ENCODE data around the gene ZDHHC8. TPM values are rescaled to one million over a fixed set of nuclear protein-coding genes. Genes with fewer than 3 reads are reported as not detected.

ZDHHC8 gene
- total RNA-seq, 1 donor from 2014 or later: 88.0 TPM

DNA sequence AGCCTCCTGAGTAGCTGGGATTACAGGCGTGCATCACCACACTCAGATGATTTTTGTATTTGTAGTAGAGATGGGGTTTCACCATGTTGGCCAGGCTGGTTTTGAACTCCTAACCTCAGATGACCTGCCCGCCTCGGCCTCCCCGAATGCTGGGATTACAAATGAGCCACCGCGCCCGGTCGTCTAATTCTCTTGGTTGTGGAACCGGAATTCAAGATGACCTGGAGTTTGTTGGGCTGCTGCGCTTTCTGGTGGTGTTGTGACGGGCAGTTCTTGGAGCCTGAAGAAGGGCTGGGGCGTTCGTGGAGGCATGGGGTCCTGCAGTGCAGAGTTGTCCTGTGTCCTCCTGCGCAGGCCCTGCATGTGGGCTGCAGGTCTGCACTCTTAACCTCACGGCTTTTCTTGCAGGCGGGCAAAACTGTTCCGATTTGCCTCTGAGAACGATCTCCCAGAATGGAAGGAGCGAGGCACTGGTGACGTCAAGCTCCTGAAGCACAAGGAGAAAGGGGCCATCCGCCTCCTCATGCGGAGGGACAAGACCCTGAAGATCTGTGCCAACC lies 9.7 kb upstream of the ZDHHC8 start:
- H3K27me3 ChIP-seq: no peaks in the 10 kb centered on the region
- ATAC-seq (no peak), DNase-seq (no peak)
- no peak overlapping the region for H3K27ac ChIP-seq
- H3K4me1 ChIP-seq: peaks cover 15% of the 10 kb centered on the region
- no peak overlapping the region for H3K4me3 ChIP-seq
- TF ChIP-seq, protein P1, sequence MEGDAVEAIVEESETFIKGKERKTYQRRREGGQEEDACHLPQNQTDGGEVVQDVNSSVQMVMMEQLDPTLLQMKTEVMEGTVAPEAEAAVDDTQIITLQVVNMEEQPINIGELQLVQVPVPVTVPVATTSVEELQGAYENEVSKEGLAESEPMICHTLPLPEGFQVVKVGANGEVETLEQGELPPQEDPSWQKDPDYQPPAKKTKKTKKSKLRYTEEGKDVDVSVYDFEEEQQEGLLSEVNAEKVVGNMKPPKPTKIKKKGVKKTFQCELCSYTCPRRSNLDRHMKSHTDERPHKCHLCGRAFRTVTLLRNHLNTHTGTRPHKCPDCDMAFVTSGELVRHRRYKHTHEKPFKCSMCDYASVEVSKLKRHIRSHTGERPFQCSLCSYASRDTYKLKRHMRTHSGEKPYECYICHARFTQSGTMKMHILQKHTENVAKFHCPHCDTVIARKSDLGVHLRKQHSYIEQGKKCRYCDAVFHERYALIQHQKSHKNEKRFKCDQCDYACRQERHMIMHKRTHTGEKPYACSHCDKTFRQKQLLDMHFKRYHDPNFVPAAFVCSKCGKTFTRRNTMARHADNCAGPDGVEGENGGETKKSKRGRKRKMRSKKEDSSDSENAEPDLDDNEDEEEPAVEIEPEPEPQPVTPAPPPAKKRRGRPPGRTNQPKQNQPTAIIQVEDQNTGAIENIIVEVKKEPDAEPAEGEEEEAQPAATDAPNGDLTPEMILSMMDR (IDR thresholded peaks at IDR 0.05): no peak
- intact Hi-C loops (cut with DNase I): no loop called here
- no peaks in the 10 kb centered on the region for H3K9me3 ChIP-seq
- H3K36me3 ChIP-seq: peaks cover 58% of the 10 kb centered on the region

DNA sequence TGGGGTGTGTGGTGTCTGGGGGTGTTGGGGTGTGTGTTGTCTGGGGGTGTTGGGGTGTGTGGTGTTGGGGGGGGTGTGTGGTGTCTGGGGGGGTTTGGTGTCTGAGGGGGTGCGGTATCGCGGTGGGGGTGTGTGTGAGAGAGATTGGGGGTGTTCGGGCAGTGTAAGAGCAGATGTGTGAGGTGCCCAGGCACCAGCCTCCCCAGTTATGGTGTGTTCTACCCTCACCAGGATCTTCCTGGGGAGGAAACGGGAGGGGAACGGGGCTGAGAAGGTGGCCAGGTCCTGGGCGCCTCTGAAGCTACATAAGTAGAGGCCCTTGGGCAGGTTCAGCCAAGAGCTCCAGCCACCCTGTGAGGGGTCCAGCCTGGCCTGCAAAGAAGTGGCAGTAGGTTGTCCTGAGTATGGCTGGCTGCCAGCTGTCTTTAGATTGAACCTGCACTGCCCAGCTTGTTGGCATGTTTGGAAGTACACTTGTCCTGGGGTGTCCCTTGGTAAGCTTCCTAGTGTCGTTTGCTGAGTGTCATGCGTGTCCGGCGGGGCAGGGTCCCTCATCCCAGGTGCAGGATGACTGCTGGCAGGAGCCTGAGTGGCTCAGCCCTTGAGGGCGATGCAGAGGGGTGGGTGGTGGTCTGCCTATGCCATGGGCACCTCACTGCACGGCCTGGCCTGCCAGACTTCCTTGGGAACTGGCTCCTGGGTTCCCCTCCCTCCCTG lies 8.1 kb upstream of the ZDHHC8 start:
- Histone ChIP-seq H3K27me3 (no peaks in the 10 kb centered on the region), H3K27ac (no peak overlapping the region), H3K4me1 (peaks cover 10% of the 10 kb centered on the region), H3K36me3 (peaks cover 61% of the 10 kb centered on the region), H3K4me3 (no peak overlapping the region), H3K9me3 (no peaks in the 10 kb centered on the region)
- intact Hi-C loops (cut with DNase I): no loop called here
- TF ChIP-seq, protein P1 (IDR thresholded peaks at IDR 0.05): no peak
- no peak for ATAC-seq
- DNase-seq: no peak

DNA sequence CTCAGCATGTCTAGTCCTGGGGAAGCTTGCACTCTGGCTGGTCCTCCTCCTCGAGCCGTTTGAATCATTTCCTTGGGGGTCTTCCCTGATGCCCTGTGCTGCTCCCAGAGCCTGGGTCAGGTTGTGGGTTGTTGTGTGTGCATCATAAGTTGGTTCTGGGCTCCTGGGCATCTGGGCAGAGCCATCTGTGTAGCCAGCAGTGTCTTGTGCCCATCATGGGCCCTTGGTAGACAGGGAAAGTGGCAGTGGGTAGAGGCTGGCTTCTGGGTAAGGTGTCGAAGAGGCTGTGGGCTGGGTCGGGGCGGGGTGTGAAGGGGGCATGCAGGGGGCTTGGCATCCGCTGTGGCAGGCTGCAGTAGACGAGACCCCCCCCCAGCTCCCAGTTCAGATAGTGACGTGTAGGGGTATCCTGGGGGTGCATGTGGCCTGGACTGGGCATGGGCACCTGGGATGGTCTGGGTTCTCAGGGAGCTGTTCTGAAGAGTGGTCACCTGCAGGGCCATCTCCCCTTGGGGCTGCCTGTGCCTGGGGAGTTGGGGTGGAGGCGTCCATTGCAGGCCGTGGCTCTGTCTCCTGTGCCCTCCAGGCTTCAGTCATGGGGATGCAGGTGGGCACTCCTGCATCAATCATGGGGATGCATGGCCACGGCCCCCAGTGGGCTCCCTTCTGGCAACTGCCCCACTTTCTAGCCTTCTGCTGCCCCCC lies 7.4 kb upstream of the ZDHHC8 start:
- H3K4me3 ChIP-seq: no peak overlapping the region
- peaks cover 57% of the 10 kb centered on the region for H3K36me3 ChIP-seq
- TF ChIP-seq, protein P1 (IDR thresholded peaks at IDR 0.05): no peak
- peaks cover 3% of the 10 kb centered on the region for H3K4me1 ChIP-seq
- H3K27me3 ChIP-seq: no peaks in the 10 kb centered on the region
- DNase-seq: no peak
- no peak for ATAC-seq
- no peaks in the 10 kb centered on the region for H3K9me3 ChIP-seq
- H3K27ac ChIP-seq: no peak overlapping the region
- intact Hi-C loops (cut with DNase I): no loop called here

DNA sequence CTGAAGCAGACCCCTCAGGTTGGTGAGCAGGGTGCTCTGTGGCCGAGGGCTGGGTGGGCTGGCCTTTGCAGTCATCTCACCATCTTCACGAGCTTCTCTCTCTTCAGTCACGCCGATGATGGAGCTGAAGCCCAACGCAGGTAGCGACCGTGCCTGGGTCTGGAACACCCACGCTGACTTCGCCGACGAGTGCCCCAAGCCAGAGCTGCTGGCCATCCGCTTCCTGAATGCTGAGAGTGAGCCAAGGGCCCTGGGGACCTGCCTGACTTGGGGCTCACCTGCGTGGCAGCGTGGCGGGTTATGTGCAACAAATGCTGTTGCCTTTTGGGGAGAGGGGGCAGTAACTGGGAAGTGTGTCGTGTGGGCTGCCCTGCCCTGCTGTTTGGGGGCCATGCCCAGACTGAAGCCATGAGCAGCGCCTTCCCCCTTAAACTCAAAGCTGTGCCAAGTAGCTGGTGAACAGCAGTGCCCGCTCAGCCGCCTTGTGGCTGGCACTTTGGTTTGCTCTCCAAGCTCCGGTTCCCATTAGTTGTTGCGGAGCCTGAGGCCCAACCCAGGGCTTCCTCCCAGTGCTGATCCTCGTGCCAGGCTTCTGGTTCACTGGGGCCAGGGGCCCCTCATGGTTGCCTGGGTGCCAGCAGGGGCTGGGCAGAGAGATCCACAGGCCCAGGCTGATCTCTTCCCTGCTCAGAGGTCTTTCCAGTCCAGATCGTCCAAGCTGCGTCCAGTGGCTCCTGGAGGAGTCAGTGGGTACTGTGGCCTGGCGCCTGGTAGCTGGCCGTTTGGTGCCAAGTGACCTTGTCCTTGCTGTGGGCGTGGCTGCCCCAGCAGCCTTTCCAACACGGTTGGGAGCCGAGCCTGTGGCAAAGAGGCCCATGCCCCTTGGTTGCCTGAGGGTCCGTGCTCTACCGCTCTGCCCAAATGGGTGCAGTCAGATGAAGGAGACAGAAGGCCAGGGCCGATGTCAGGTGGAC lies 6.1 kb upstream of the ZDHHC8 start:
- Histone ChIP-seq H3K4me3 (no peak overlapping the region), H3K4me1 (no peaks in the 10 kb centered on the region), H3K9me3 (no peaks in the 10 kb centered on the region), H3K36me3 (peaks cover 44% of the 10 kb centered on the region), H3K27me3 (no peaks in the 10 kb centered on the region), H3K27ac (no peak overlapping the region)
- TF ChIP-seq, protein P1 (IDR thresholded peaks at IDR 0.05): no peak
- intact Hi-C loops (cut with DNase I): no loop called here
- ATAC-seq: no peak
- no peak for DNase-seq

DNA sequence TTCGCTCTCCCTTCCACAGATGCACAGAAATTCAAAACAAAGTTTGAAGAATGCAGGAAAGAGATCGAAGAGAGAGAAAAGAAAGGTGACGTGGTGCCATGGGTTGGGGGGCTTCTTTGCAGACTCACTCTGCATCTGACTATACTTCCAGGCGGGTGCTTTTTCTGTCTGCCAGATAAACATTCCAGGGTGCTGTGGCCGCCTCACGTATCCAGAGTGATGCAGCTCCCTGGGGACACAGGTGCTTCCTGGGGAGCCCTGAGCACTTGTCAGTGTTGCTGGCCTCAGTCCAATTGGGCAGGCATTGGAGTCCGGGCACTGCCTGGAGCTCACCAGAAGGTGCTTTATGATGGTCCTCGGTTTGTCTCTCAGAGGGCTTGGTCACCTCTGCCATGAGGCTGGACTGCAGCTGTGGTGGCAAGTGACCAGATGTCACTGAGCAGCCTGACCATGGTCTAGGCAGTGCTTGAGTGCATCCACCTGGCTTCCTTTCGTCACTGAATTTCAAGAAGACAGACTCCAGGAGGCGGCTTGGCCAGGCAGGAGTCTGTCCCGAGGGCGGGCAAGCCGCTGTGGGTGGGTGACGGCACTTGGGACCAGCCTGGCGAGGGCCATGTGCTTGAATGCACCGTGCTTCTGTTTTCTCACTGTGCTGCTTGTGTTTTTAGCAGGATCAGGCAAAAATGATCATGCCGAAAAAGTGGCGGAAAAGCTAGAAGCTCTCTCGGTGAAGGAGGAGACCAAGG lies 5.1 kb upstream of the ZDHHC8 start:
- Histone ChIP-seq H3K9me3 (no peaks in the 10 kb centered on the region), H3K27me3 (no peaks in the 10 kb centered on the region), H3K36me3 (peaks cover 35% of the 10 kb centered on the region), H3K4me3 (no peak overlapping the region), H3K27ac (no peak overlapping the region), H3K4me1 (no peaks in the 10 kb centered on the region)
- intact Hi-C loops (cut with DNase I): no loop called here
- ATAC-seq: no peak
- no peak for DNase-seq
- TF ChIP-seq, protein P1 (IDR thresholded peaks at IDR 0.05): no peak

Measured in upper lobe of right lung (tissue), 1 donor.